ENCODE measurements around the gene CNIH3.

CNIH3 gene

DNA sequence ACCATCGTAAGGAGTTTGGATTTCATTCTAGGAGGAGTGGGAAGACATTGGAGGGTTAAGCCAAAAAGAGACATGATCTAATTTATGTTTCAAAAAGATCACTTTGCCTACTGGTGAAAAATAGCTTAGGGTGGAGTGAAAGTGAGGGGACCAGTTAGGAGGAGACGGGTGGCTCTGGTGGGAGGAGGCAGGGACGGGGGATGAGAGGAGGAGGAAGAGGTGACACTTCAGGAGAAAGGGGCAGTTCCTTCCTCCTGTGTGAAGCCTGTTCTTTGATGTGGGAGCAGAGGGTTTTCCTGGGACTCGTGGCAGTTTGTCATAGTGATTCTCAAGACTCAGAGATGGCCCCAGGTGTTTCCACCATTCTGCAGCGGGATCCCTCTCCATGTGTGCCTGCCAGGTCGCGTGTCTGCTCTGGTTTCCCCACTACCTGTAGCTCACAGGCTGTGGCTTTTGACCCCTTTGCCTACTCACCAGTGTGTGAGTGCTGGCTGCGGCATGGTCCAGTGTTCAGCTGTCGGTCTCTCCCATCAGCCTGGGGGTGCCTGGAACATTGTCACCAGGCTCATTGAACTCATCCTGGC is 102.4 kb downstream of the CNIH3 start:
- no peak for TF ChIP-seq TEAD4 (IDR thresholded peaks at IDR 0.05)
- TF ChIP-seq, protein P1, sequence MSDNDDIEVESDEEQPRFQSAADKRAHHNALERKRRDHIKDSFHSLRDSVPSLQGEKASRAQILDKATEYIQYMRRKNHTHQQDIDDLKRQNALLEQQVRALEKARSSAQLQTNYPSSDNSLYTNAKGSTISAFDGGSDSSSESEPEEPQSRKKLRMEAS (IDR thresholded peaks at IDR 0.05) = no peak
- no peak for TF ChIP-seq FOXM1 (IDR thresholded peaks at IDR 0.05; ENCODE audit: borderline replicate concordance, low read depth)
- no peak for TF ChIP-seq ZBTB7A (IDR thresholded peaks at IDR 0.05; ENCODE audit: low read depth)
- no peak for TF ChIP-seq CEBPB (IDR thresholded peaks at IDR 0.05)
- no peak for TF ChIP-seq TAF1 (IDR thresholded peaks at IDR 0.05; ENCODE audit: low read depth)
- TF ChIP-seq EGR1 (IDR thresholded peaks at IDR 0.05) = no peak
- no peak for TF ChIP-seq EP300 (IDR thresholded peaks at IDR 0.05; ENCODE audit: borderline replicate concordance)
- TF ChIP-seq YY1 (IDR thresholded peaks at IDR 0.05; ENCODE audit: low read depth) = no peak
- no peak for TF ChIP-seq TCF12 (IDR thresholded peaks at IDR 0.05; ENCODE audit: low read depth)
- TF ChIP-seq USF1 (IDR thresholded peaks at IDR 0.05) = no peak
- no peak for TF ChIP-seq RAD21 (IDR thresholded peaks at IDR 0.05; ENCODE audit: low read depth)
- no peak for TF ChIP-seq NFIC (IDR thresholded peaks at IDR 0.05)
- TF ChIP-seq, protein P2, sequence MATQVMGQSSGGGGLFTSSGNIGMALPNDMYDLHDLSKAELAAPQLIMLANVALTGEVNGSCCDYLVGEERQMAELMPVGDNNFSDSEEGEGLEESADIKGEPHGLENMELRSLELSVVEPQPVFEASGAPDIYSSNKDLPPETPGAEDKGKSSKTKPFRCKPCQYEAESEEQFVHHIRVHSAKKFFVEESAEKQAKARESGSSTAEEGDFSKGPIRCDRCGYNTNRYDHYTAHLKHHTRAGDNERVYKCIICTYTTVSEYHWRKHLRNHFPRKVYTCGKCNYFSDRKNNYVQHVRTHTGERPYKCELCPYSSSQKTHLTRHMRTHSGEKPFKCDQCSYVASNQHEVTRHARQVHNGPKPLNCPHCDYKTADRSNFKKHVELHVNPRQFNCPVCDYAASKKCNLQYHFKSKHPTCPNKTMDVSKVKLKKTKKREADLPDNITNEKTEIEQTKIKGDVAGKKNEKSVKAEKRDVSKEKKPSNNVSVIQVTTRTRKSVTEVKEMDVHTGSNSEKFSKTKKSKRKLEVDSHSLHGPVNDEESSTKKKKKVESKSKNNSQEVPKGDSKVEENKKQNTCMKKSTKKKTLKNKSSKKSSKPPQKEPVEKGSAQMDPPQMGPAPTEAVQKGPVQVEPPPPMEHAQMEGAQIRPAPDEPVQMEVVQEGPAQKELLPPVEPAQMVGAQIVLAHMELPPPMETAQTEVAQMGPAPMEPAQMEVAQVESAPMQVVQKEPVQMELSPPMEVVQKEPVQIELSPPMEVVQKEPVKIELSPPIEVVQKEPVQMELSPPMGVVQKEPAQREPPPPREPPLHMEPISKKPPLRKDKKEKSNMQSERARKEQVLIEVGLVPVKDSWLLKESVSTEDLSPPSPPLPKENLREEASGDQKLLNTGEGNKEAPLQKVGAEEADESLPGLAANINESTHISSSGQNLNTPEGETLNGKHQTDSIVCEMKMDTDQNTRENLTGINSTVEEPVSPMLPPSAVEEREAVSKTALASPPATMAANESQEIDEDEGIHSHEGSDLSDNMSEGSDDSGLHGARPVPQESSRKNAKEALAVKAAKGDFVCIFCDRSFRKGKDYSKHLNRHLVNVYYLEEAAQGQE (IDR thresholded peaks at IDR 0.05; ENCODE audit: low read depth) = no peak
- no peak for TF ChIP-seq CREB1 (IDR thresholded peaks at IDR 0.05; ENCODE audit: low read depth)

DNA sequence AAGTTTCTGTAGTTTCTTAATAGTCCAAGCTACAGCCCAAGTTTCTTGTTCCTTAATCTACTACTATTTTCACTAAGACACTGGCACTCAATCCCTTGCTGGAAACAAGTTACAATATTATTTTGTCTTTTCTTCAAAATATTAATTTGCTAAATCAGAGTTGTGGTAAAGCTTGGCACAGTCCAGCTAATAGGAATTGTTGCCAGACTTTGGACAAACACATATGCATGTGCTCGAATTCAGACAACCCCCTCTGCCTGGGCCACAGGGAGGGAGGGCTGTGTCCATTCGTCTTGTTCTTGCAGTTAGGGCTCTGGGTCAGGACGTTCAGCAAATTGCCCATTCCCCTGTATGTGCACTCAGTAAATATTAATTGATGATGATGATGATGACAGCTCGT is 103.6 kb downstream of the CNIH3 start:
- TF ChIP-seq, protein P1 (IDR thresholded peaks at IDR 0.05) = no peak
- TF ChIP-seq NFIC (IDR thresholded peaks at IDR 0.05) (no peak), TEAD4 (IDR thresholded peaks at IDR 0.05) (no peak), TCF12 (IDR thresholded peaks at IDR 0.05; ENCODE audit: low read depth) (no peak), USF1 (IDR thresholded peaks at IDR 0.05) (no peak)

- TF ChIP-seq CEBPB (IDR thresholded peaks at IDR 0.05) = no peak
- TF ChIP-seq TEAD4 (IDR thresholded peaks at IDR 0.05) = no peak
- TF ChIP-seq, protein P2 (IDR thresholded peaks at IDR 0.05; ENCODE audit: low read depth) = no peak
- TF ChIP-seq, protein P1 (IDR thresholded peaks at IDR 0.05) = no peak
- TF ChIP-seq ZBTB7A (IDR thresholded peaks at IDR 0.05; ENCODE audit: low read depth) = no peak
- TF ChIP-seq CREB1 (IDR thresholded peaks at IDR 0.05; ENCODE audit: low read depth) = no peak
- TF ChIP-seq USF1 (IDR thresholded peaks at IDR 0.05) = no peak
- no peak for TF ChIP-seq EGR1 (IDR thresholded peaks at IDR 0.05)
- TF ChIP-seq EP300 (IDR thresholded peaks at IDR 0.05; ENCODE audit: borderline replicate concordance) = no peak
- no peak for TF ChIP-seq TCF12 (IDR thresholded peaks at IDR 0.05; ENCODE audit: low read depth)
- no peak for TF ChIP-seq NFIC (IDR thresholded peaks at IDR 0.05)
- TF ChIP-seq FOXM1 (IDR thresholded peaks at IDR 0.05; ENCODE audit: borderline replicate concordance, low read depth) = no peak
- no peak for TF ChIP-seq YY1 (IDR thresholded peaks at IDR 0.05; ENCODE audit: low read depth)
- no peak for TF ChIP-seq TAF1 (IDR thresholded peaks at IDR 0.05; ENCODE audit: low read depth)
- TF ChIP-seq RAD21 (IDR thresholded peaks at IDR 0.05; ENCODE audit: low read depth) = no peak
Observed at GRCh38 chr1:224720216-224720615, 104.1 kb downstream of the CNIH3 start.

DNA sequence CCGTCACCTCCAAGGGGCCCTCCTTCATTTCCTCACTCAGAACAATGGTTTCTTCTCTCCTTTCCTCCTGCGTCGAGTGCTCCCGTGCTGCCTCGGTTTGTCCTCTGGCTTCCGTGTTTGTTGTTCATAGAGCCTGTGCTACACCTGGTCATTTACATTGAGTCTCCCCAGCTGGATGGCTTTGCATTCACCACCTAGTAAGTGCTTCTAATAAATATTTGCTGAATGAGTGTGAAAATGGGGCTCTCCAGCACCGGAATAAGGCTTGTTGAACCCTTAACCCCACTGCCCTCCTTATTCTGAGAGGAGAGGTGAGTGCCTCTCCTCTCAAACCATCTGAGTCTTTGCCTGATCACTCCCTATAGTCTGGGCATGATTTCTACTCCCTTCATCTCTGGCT is 104.9 kb downstream of the CNIH3 start:
- no peak for TF ChIP-seq CEBPB (IDR thresholded peaks at IDR 0.05)
- no peak for TF ChIP-seq FOXM1 (IDR thresholded peaks at IDR 0.05; ENCODE audit: borderline replicate concordance, low read depth)
- no peak for TF ChIP-seq YY1 (IDR thresholded peaks at IDR 0.05; ENCODE audit: low read depth)
- no peak for TF ChIP-seq TCF12 (IDR thresholded peaks at IDR 0.05; ENCODE audit: low read depth)
- no peak for TF ChIP-seq ZBTB7A (IDR thresholded peaks at IDR 0.05; ENCODE audit: low read depth)
- no peak for TF ChIP-seq EP300 (IDR thresholded peaks at IDR 0.05; ENCODE audit: borderline replicate concordance)
- TF ChIP-seq USF1 (IDR thresholded peaks at IDR 0.05) = no peak
- TF ChIP-seq, protein P1 (IDR thresholded peaks at IDR 0.05) = no peak
- TF ChIP-seq, protein P2 (IDR thresholded peaks at IDR 0.05; ENCODE audit: low read depth) = no peak
- no peak for TF ChIP-seq RAD21 (IDR thresholded peaks at IDR 0.05; ENCODE audit: low read depth)
- TF ChIP-seq EGR1 (IDR thresholded peaks at IDR 0.05) = no peak
